Right lobe of liver (tissue), 4 donors: Measurements from ENCODE around the gene APOM.

Experiments used
- CTCF ChIP-seq, 4 donors: fragments of 200-600 bp in 3 of 4; fragments of 450-650 bp in 1 of 4; IDR thresholded peaks; one replicate each; pipeline versions ENCODE4 v1.5.1 to v1.8.0; 2016 to 2022; ENCODE audit warnings: antibody characterized with exemption in 4 of 4, mild to moderate bottlenecking in 2 of 4
- POLR2A ChIP-seq: fragments of 450-650 bp; IDR thresholded peaks from one replicate; pipeline ENCODE4 v1.6.1; 2017; ENCODE audit warnings: antibody characterized with exemption, mild to moderate bottlenecking
- donor health status: DM: no; HTN: no; CAD: no.
- donor health status: DM: no; HTN: no; CAD: no.
- donor health status: DM: no; HTN: yes; CAD: no.

- TF ChIP-seq POLR2A (no peak), CTCF (IDR thresholded peaks at IDR 0.05) (no peak)
Measured at GRCh38 chr6:31632279-31632946, 23.3 kb upstream of the APOM start.
